HG03108 (cell line): Measurements from ENCODE around the gene ACSL3.
"Not testable (repeated sequence)": the region's sequence is repeated elsewhere in the genome, so short reads cannot be mapped to it uniquely, and the experiment has no call there.

ENCODE experiments used
- ATAC-seq: cut with Tn5 transposase; IDR thresholded peaks from one replicate; pipeline ENCODE4 v1.9.1; 2021; ENCODE audit warnings: moderate library complexity; ENCODE audit not compliant: unreplicated experiment

The ACSL3 gene

DNA sequence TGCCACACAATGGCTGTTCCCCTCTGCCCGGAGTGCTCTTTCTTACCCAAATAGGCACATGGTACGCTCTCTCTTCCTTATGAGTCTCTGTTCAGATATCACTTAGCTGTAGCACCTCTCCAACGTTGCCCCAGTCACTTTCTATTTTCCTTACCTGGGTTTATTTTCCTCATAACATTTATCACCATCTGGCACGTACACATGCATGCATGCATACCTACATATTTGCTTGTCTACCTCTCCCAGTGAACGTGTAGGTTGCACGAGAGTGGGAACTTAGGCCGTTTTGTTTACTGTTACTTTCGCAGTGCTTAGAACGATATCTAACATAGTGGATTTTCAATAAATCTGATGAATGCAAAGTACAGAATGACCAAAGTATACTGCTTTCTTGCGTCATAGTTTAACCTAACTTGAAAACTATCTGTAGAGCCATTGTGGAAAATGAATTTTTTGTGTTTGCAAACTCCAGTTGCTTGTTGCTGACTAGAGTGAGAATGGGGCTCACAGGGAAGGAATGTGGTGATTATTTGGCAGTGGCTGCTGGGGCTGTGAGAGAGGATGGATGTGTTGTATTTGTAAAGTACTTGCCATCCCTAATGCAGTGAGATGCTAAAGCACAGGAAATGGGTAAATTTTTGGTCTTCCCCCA, 47.1 kb downstream of the ACSL3 start:
- ATAC-seq: no peak

DNA sequence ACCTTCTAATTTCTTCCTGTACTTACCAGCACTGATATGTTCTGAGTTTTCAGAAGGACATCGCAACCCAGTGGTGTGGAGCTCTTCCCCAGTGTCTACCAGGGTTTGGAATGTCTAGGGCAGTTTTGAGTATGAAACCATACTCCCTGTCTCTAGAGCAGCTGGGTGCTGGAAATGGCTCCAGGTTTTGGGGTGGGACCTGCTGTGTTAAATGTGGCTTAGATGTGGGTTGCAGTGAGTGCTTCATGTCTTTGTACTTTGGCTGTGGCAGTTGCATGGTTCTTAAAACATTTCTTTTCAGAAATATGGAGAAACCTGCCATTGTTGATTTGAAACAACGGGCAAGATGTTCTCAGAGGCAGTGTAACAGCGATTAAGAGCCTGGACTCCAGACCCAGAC, 48.5 kb downstream of the ACSL3 start:
- ATAC-seq: no peak

GRCh38 chr2:222912117-222912516, 51.3 kb downstream of the ACSL3 start:
- peak; percentile 97 for ATAC-seq

GRCh38 chr2:222912776-222913175, 51.9 kb downstream of the ACSL3 start:
- ATAC-seq: no peak

DNA sequence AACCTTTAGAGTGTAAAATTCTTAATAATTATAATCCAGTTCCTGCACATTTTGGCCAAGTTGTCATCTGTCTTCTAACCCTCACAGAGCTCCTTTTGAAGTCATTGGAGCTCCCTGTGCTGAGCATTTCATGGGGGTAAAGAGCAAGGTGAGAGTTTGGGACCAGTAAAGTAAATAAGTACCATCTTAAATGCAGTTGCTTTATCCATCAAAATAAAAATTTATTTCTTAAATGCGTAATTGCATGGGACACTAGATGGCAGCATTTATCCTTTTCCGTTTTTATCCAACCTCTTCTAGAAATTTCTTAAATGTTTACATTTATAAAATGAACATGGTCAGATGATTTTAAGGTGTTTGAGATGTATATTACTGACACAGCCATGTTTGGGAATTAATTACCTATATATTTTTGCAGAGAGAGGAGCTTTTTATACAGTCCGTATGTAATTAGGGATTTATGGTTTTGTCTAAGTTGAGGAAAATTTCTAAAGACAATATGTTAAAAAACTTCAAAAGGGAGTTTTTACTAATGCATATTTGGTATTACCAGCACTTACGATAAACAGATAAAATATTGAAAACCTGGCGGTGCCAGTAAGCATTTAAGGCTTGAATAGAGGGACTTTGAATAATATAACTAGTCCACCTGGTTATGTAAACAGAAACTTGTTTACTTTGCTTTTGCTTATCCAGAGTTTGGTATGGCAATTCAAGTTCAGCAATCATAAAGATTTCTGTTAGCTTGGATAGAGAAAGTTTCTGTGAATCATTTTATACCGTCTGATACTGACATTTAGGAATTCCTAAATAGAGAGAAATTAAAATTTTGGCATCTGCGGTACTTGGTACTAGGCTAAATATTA, 54.5 kb downstream of the ACSL3 start:
- ATAC-seq: no peak

- ATAC-seq: no peak
Observed at GRCh38 chr2:222916229-222917197, 55.7 kb downstream of the ACSL3 start.

- ATAC-seq: not testable (repeated sequence)
Observed at GRCh38 chr2:222917212-222917611, 56.4 kb downstream of the ACSL3 start.

DNA sequence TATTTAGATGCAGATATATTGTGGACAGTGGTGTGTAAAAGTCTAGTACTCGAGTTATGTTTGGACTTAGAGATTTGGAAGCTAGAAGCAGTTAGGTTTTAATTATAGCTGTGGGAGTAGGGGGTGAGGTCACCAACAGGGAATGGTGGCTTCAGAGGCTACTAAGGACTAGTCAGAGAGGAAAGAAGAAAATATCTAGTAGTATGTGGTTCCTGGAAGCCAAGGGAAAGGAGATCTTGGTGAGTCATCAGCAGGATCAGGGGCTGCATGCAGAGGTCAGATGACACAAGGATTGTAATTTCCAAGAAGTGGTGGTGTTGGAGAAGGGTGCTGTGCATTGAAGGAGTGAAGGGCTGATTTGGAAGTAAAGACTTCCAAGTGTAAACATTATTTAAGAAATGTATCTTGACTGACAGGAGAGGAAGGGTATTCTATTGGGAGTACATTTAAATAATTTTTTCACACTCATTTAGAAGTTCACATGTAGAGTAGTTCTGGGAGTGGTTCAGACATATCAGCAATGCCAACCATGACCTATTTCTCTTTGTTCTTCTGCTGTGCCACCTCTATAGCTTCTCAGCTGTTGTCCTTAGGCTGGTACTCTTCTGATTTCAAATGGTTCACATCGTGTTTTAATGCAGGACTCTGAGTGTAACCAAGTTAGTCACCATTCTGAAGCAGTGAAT, 59.1 kb downstream of the ACSL3 start:
- ATAC-seq: no peak

- no peak for ATAC-seq
Observed at GRCh38 chr2:222920657-222921186, 59.9 kb downstream of the ACSL3 start.

- no peak for ATAC-seq
Observed at GRCh38 chr2:222922019-222922800, 61.4 kb downstream of the ACSL3 start.

- ATAC-seq: no peak
Observed at GRCh38 chr2:222926915-222927314, 66.1 kb downstream of the ACSL3 start.

DNA sequence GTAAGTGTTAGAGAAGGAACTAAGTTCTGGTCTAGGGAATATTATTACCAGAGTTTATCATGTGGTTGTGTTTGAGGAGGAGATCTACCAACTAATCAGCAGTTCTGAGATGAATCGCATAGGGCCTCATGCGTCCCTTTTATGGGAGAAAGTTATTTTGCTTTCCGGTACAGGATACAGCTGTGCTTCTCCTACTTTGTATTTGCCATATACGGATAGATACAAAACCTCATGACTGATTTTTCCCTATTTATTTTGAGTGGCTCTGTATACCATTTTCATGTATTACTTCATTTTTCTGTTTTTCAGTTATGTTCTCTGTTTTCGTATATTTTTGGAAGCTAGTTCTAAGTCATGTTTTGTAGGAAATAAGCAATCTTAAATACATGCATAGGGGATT, 66.8 kb downstream of the ACSL3 start:
- ATAC-seq: no peak

GRCh38 chr2:222928335-222928734, 67.5 kb downstream of the ACSL3 start:
- ATAC-seq: no peak

DNA sequence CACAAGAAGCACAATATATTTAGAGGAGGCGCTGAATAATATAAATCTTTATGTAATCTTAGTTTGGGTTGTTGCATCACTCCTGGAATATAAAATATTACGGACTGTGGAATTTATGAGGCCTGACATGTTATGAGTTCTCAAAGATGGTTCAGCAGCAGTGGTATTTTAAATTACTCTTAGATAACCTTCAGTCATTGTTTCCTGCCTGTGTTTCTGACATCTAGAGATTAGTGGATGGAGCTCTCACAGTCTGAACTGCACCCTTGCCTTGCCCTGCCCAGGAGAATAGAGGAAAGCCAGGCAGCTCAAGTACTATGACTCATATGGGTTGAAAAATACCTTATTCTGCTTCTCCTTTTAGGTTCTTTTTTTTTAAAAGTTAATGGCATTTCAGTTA, 70.0 kb downstream of the ACSL3 start:
- ATAC-seq: no peak

DNA sequence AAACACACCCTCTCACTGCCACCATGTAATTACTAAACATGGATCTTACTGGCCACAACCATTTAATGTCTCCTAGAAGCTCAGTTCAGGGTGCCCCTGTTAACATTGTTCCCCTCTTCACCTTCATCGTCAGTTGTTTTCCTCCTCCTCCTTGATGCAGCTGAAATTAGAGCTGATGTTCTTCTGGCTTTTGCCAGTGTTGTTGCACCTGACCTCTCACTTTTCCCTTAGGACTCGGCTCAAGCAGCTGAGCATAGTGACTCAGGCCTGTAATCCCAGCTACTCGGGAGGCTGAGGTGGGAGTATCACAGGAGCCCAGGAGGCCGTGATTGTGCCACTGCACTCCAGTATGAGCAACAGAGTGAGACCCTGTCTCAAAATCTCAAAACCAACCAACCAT, 70.8 kb downstream of the ACSL3 start:
- no peak for ATAC-seq

DNA sequence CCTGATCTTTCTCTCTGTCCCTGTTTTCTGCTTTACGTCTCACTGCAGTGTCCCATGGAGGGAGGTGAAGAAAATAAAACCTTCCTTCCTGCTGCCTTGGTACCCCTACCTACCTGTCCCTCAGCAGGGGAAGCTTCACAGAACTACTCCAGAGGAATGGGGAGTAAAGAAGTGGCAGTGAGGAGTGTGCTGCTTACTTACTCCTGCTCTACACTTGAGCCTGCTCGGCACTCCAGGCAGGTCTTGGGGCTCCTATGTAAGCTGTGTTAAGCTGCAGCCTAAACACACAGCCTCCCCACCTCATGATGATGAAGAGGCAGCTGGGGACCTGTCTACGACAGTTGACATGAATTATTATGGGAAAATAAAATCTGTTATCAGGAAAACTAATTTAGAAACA, 72.6 kb downstream of the ACSL3 start:
- ATAC-seq: no peak

DNA sequence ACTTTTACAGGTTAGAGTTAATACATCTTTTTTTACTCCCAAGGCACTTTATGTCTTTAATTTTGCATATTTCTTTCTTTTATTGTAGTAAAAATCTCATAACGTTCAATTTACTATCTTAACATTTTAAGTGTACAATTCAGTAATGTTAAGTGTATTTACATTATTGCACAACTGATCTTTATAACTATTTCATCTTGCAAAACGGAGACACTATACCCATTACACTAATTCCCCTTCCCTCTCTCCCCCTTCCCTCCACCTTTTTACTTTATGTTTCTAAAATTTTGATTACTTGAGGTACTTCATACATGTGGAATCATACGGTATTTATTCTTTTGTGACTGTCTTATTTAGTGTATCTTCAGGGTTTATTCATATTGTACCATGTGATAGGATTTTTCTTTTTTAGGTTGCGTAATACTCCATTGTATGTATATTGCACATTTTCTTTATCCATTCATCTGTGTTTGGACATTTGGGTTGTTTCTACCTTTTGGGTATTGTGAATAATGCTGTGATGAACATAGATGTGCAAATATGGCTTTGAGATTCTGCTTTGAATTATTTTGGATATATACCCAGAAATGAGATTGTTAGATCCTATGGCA, 75.0 kb downstream of the ACSL3 start:
- no peak for ATAC-seq

DNA sequence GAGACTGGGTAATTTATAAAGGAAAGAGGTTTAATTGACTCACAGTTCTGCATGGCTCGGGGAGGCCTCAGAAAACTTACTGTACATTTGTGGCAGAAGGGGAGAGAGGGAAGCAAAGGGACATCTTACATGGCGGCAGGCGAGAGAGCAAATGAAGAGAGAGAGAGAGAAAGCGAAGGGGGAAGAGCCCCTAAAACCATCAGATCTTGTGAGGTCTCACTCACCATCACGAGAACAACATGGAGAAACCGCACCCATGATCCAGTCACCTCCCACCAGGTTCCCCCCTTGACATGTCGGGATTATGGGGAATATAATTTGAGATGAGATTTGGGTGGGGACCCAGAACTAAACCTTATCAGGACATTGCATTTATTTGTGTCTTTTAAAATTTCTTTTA, 75.9 kb downstream of the ACSL3 start:
- no peak for ATAC-seq

DNA sequence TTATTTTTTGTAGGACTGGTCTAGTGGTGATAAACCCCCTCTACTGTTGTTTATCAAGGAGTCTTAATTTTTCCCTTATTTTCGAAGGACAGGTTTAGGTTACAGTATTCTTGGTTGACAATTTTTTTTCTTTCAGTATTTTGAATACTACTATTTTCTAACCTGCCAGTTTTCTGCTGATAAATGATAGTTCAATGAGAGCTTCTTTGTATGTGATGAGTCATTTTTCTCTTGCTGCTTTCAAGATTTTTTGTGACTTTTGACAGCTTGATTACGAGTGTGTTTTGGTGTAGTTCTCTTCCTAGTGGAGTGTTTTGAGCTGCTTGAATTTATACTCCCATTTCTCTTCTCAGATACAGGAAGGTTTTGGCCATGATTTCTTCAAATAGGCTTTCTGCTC, 77.5 kb downstream of the ACSL3 start:
- no peak for ATAC-seq
